Neural crest cell (in vitro differentiated cells): ENCODE measurements around the gene GALNT13. TPM values are rescaled to one million over a fixed set of nuclear protein-coding genes. Genes with fewer than 3 reads are reported as not detected.

Source experiments
- DNase-seq: peaks from one replicate; pipeline ENCODE4 v3.0.0; 2021; ENCODE audit warnings: low read depth, mixed read lengths, low spot score
- H3K27ac Mint-ChIP-seq: one replicate; pipeline ENCODE4 v1.8.0; 2021; ENCODE audit warnings: mild to moderate bottlenecking, mixed read lengths; ENCODE audit not compliant: unreplicated experiment
- H3K27me3 Mint-ChIP-seq: 2 replicates; pipeline ENCODE4 v1.8.0; 2021; ENCODE audit warnings: low read depth, mild to moderate bottlenecking, mixed read lengths
- H3K36me3 Mint-ChIP-seq: 2 replicates; pipeline ENCODE4 v1.8.0; 2021; ENCODE audit warnings: low read depth, mild to moderate bottlenecking, mixed read lengths
- H3K4me1 Mint-ChIP-seq: 2 replicates; pipeline ENCODE4 v1.8.0; 2021; ENCODE audit warnings: mixed read lengths
- H3K4me3 Mint-ChIP-seq: one replicate; pipeline ENCODE4 v1.8.0; 2021; ENCODE audit warnings: mild to moderate bottlenecking, mixed read lengths
- H3K9me3 Mint-ChIP-seq: 2 replicates; pipeline ENCODE4 v1.8.0; 2021; ENCODE audit warnings: mixed read lengths
- CTCF ChIP-seq: fragments of 200-600 bp; sonication (generic); conservative IDR thresholded peaks from 2 replicates; pipeline ENCODE4 v1.5.0; 2021; ENCODE audit warnings: antibody characterized with exemption, mild to moderate bottlenecking
- total RNA-seq: library from RNA; stranded (reverse); gene quantifications from 2 replicates; pipeline ENCODE4 v1.2.1, GENCODE V29; 2021

GALNT13 gene
- total RNA-seq, 1 donor from 2014 or later: 7.4 TPM

- DNase-seq: no peak
- Mint-ChIP-seq H3K4me1 (no peaks in the 10 kb centered on the region), H3K4me3 (no peak overlapping the region), H3K36me3 (no peaks in the 10 kb centered on the region), H3K9me3 (no peaks in the 10 kb centered on the region), H3K27ac (no peak overlapping the region), H3K27me3 (no peaks in the 10 kb centered on the region)
- no peak for TF ChIP-seq CTCF
Measured at GRCh38 chr2:154170400-154170799, 298.7 kb downstream of the GALNT13 start.

DNA sequence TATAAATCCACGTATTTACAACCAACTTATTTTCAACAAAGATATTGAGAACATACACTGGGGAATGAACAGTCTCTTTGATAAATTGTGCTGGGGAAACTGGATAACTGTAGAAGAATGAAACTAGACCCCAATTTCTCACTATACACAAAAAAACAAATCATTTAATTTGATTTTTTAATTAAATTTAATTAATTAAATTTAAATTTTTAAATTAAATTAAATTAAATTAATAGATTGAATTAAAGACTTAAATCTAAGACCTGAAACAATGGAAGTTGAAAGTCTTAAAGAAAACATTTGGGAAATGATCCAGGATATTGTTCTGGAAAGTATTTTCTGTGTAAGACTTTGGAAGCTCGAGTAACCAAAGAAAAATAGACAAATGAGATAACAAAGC, 301.4 kb downstream of the GALNT13 start:
- DNase-seq: no peak
- Mint-ChIP-seq H3K36me3 (no peaks in the 10 kb centered on the region), H3K9me3 (no peaks in the 10 kb centered on the region), H3K4me1 (no peaks in the 10 kb centered on the region), H3K4me3 (no peak overlapping the region), H3K27me3 (no peaks in the 10 kb centered on the region), H3K27ac (no peak overlapping the region)
- TF ChIP-seq CTCF: no peak

DNA sequence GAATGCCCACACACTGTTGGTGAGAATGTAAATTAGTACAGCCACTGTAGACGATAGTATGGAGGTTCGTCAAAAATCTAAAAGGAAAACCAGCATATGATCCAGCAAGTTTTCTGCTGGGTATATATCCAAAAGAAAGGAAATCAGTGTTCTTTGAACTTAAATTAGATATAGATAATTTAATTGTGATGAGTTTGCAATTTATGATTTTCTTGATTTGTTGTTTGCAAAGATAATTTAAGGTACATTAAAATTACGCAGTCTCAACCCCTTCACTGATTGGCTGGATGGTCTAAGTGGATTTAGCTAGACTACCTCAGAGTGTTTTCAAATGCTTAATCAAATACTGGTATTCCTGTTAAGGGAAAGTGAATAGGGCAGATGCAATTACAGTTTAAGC, 302.2 kb downstream of the GALNT13 start:
- no peak for DNase-seq
- Mint-ChIP-seq H3K27me3 (no peaks in the 10 kb centered on the region), H3K9me3 (no peaks in the 10 kb centered on the region), H3K4me1 (no peaks in the 10 kb centered on the region), H3K36me3 (no peaks in the 10 kb centered on the region), H3K4me3 (no peak overlapping the region), H3K27ac (no peak overlapping the region)
- no peak for TF ChIP-seq CTCF

DNA sequence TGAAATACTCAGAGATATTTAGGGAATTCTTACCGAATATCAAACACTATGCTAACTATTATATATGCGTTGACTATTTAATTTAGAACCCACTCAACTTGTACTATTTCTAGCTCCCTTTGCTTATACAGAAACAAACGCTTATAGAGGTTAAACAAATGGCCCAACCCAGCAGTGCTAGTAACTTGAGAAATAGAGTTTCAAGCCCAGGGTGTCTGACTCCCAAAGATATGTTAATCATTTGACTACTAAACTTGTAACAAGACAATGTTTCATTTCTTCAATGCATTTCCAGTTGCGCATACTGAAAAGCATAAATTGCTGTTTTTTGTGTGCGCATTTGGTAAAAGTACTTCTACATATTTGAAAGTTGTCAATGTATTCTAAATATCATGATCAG, 310.3 kb downstream of the GALNT13 start:
- H3K9me3 Mint-ChIP-seq: peaks cover 8% of the 10 kb centered on the region
- H3K4me3 Mint-ChIP-seq: no peak overlapping the region
- no peaks in the 10 kb centered on the region for H3K27me3 Mint-ChIP-seq
- H3K27ac Mint-ChIP-seq: no peak overlapping the region
- no peak for TF ChIP-seq CTCF
- no peak for DNase-seq
- H3K4me1 Mint-ChIP-seq: no peaks in the 10 kb centered on the region
- H3K36me3 Mint-ChIP-seq: peaks cover 8% of the 10 kb centered on the region

- peaks cover 10% of the 10 kb centered on the region for H3K36me3 Mint-ChIP-seq
- H3K27ac Mint-ChIP-seq: no peak overlapping the region
Measured at GRCh38 chr2:154187948-154188347, 316.2 kb downstream of the GALNT13 start.

More at GRCh38 chr2:154187948-154188347, 316.2 kb downstream of the GALNT13 start:
- peaks cover 8% of the 10 kb centered on the region for H3K9me3 Mint-ChIP-seq
- H3K27me3 Mint-ChIP-seq: no peaks in the 10 kb centered on the region
- no peak overlapping the region for H3K4me3 Mint-ChIP-seq
- peaks cover 12% of the 10 kb centered on the region for H3K4me1 Mint-ChIP-seq
- TF ChIP-seq CTCF: no peak
- DNase-seq: no peak
